HCT116 (cell line): Measurements from ENCODE around the gene LRFN2. TPM values are rescaled to one million over a fixed set of nuclear protein-coding genes. Genes with fewer than 3 reads are reported as not detected.

Source experiments
- ATAC-seq: fragments of 200-7000 bp; cut with Tn5 transposase; 2 replicates; pipeline ENCODE4 v1.9.1; 2020; ENCODE audit warnings: mild to moderate bottlenecking, moderate library complexity
- BruUV-seq: library from RNA; stranded (reverse); fragments of 400-500 nt; replicated peaks from 2 replicates; lab custom pipeline; 2021; lab: Mats Ljungman, UMichigan
- CTCF ChIA-PET: fragments of 300-600 bp; sonication (Branson Sonifier 250); formaldehyde crosslinking; loops from one replicate; lab custom pipeline; 2021; ENCODE audit warnings: antibody characterized with exemption; lab: Charles Lee
- POLR2A ChIA-PET: fragments of 300-600, 350-600 bp; sonication (Branson Sonifier 250); formaldehyde crosslinking; loops from one replicate; lab custom pipeline; 2021; ENCODE audit warnings: antibody characterized with exemption; lab: Charles Lee
- RAD21 ChIA-PET, 2 experiments: fragments of 300-600 bp; sonication (Branson Sonifier 250); formaldehyde crosslinking; loops; one replicate each; lab custom pipeline; 2023; ENCODE audit warnings: low total read pairs in 2 of 2; ENCODE audit not compliant: uncharacterized antibody in 2 of 2, unreplicated experiment in 2 of 2, low non-redundant PET in 1 of 2; lab: Charles Lee
- DNase-seq: peaks from one replicate; pipeline ENCODE4 v3.0.0-alpha.2; 2010; ENCODE audit warnings: low read depth, low spot score
- H2AFZ ChIP-seq: fragments of 200-600 bp; shearing (Covaris generic), sonication (generic); 2 replicates; pipeline ENCODE4 v1.6.1; 2017; ENCODE audit warnings: low read depth, mixed run types, mixed read lengths, antibody characterized with exemption, low read length; ENCODE audit not compliant: poor library complexity, severe bottlenecking
- H3K27ac ChIP-seq: 2 replicates; pipeline ENCODE4 v1.5.1; 2012; ENCODE audit warnings: low read depth, low read length
- H3K27me3 ChIP-seq: fragments of 200-600 bp; sonication (generic); 2 replicates; pipeline ENCODE4 v1.6.1; 2016; ENCODE audit warnings: mixed run types, low read length, mixed read lengths; ENCODE audit not compliant: insufficient read depth
- H3K36me3 ChIP-seq, 2 experiments: fragments of 200-500 bp in 1 of 2; fragments of 200-600 bp in 1 of 2; sonication (Bioruptor generic) in 1 of 2; sonication (generic) in 1 of 2; 2 replicates each; pipeline versions ENCODE4 v1.5.1 to v1.6.1; 2014 to 2016; ENCODE audit warnings: low read length in 2 of 2, inconsistent platforms in 1 of 2, mixed read lengths in 1 of 2, mixed run types in 1 of 2; ENCODE audit not compliant: insufficient read depth in 2 of 2, control insufficient read depth in 1 of 2
- H3K4me1 ChIP-seq, 2 experiments: fragments of 200-600 bp in 1 of 2; sonication (generic) in 1 of 2; 2 replicates each; pipeline versions ENCODE4 v1.5.1 to v1.6.1; 2012 to 2017; ENCODE audit warnings: low read length in 2 of 2, inconsistent platforms in 1 of 2, mild to moderate bottlenecking in 1 of 2, mixed read lengths in 1 of 2, mixed run types in 1 of 2, moderate library complexity in 1 of 2; ENCODE audit not compliant: insufficient read depth in 2 of 2, control insufficient read depth in 1 of 2
- H3K4me2 ChIP-seq: fragments of 200-600 bp; sonication (generic); 2 replicates; pipeline ENCODE4 v1.6.1; 2017; ENCODE audit warnings: mixed run types, low read length, mixed read lengths
- H3K4me3 ChIP-seq, 2 experiments: fragments of 200-600 bp in 1 of 2; sonication (generic) in 1 of 2; replicated peaks in 1 of 2; 2 replicates each; pipeline ENCODE4 v1.5.1; 2011 to 2016; ENCODE audit warnings: low read length in 2 of 2, control low read depth in 1 of 2, low read depth in 1 of 2, mild to moderate bottlenecking in 1 of 2, mixed read lengths in 1 of 2, mixed run types in 1 of 2
- H3K79me2 ChIP-seq: fragments of 200-600 bp; sonication (generic); 2 replicates; pipeline ENCODE4 v1.6.1; 2017; ENCODE audit warnings: mild to moderate bottlenecking, mixed run types, low read length, moderate library complexity, mixed read lengths; ENCODE audit not compliant: insufficient read depth
- H3K9ac ChIP-seq: fragments of 200-600 bp; sonication (generic); 2 replicates; pipeline ENCODE4 v1.6.1; 2016; ENCODE audit warnings: low read length, mixed read lengths
- H3K9me2 ChIP-seq: fragments of 200-600 bp; sonication (generic), shearing (Covaris generic); 2 replicates; pipeline ENCODE4 v1.6.1; 2017; ENCODE audit warnings: mixed run types, mild to moderate bottlenecking, moderate library complexity; ENCODE audit not compliant: insufficient read depth
- H3K9me3 ChIP-seq, 2 experiments: fragments of 200-500 bp in 1 of 2; fragments of 200-600 bp in 1 of 2; sonication (Bioruptor generic) in 1 of 2; sonication (generic) in 1 of 2; 2 replicates each; pipeline ENCODE4 v1.6.1; 2014 to 2017; ENCODE audit warnings: low read length in 2 of 2, mixed read lengths in 2 of 2, inconsistent platforms in 1 of 2, low read depth in 1 of 2, mild to moderate bottlenecking in 1 of 2, mixed run types in 1 of 2, moderate library complexity in 1 of 2; ENCODE audit not compliant: control insufficient read depth in 1 of 2, insufficient read depth in 1 of 2
- H4K20me1 ChIP-seq: fragments of 200-600 bp; sonication (generic), shearing (Covaris generic); 2 replicates; pipeline ENCODE4 v1.6.1; 2017; ENCODE audit warnings: mixed run types, mild to moderate bottlenecking, moderate library complexity; ENCODE audit not compliant: insufficient read depth
- CTCF ChIP-seq, 3 experiments: fragments of 200-600 bp in 1 of 3; sonication (generic) in 1 of 3; IDR thresholded peaks in 2 of 3; conservative IDR thresholded peaks in 1 of 3; 2 replicates each; pipeline ENCODE4 v1.5.1; 2012 to 2017; ENCODE audit warnings: low read depth in 2 of 3, low read length in 2 of 3, antibody characterized with exemption in 1 of 3, borderline replicate concordance in 1 of 3, control low read depth in 1 of 3, mild to moderate bottlenecking in 1 of 3, mixed read lengths in 1 of 3, mixed run types in 1 of 3, moderate library complexity in 1 of 3; ENCODE audit not compliant: insufficient read depth in 1 of 3
- EGR1 ChIP-seq: IDR thresholded peaks from 2 replicates; pipeline ENCODE4 v1.6.1; 2012; ENCODE audit warnings: low read depth
- ELF1 ChIP-seq: IDR thresholded peaks from 2 replicates; pipeline ENCODE4 v1.6.1; 2012; ENCODE audit warnings: low read depth, borderline replicate concordance
- EZH2phosphoT487 ChIP-seq: fragments of 200-600 bp; IDR thresholded peaks from 2 replicates; pipeline ENCODE4 v1.6.1; 2018; ENCODE audit warnings: antibody characterized with exemption, borderline replicate concordance
- FOSL1 ChIP-seq: IDR thresholded peaks from 2 replicates; pipeline ENCODE4 v1.6.1; 2012; ENCODE audit warnings: low read depth
- MAX ChIP-seq: IDR thresholded peaks from 2 replicates; pipeline ENCODE4 v1.6.1; 2012
- POLR2AphosphoS5 ChIP-seq: IDR thresholded peaks from 2 replicates; pipeline ENCODE4 v1.6.1; 2011; ENCODE audit warnings: mild to moderate bottlenecking, low read depth, low read length, moderate library complexity
- RAD21 ChIP-seq: IDR thresholded peaks from 2 replicates; pipeline ENCODE4 v1.6.1; 2012; ENCODE audit warnings: low read depth, mild to moderate bottlenecking
- SIN3A ChIP-seq: IDR thresholded peaks from 2 replicates; pipeline ENCODE4 v1.6.1; 2012; ENCODE audit warnings: low read depth
- intact Hi-C: fragments of 100-400 bp; cut with micrococcal nuclease; formaldehyde crosslinking; loops from 2 replicates; pipeline ENCODE4 v1.10.0; 2022
- total RNA-seq: library from RNA; stranded (reverse); gene quantifications from one replicate; pipeline ENCODE4 v1.2.1, GENCODE V29; 2021; ENCODE audit not compliant: unreplicated experiment
- TF ChIP-seq, protein P1 (sequence below): IDR thresholded peaks from 2 replicates; pipeline ENCODE4 v1.6.1; 2011; ENCODE audit warnings: mild to moderate bottlenecking, low read length, moderate library complexity; ENCODE audit not compliant: insufficient replicate concordance; ENCODE audit errors: extremely low read depth

LRFN2 gene
- total RNA-seq, 1 experiment from 2014 or later, result not detected

DNA sequence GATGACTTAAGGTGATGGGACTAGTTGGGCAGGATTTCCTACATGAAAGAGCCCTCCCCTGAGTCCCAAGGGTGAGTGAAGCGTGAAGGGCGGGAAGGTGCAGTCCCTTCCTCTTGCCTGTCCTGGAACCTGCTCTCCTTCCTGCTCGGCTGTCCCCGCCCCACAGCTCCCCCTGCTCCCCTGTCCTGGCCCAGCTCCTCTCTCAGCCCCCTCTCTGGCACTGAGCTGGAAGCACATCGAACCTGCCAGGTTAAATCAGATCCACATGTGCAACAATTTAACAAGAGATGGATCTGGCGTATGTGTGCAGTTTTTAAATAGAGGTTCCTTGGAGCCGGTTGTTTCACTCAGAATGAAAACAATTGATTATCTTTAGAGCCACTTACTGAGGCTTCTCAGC lies 95.0 kb downstream of the LRFN2 start (continued):
- TF ChIP-seq CTCF (IDR thresholded peaks at IDR 0.05 in 2 of 3, conservative IDR thresholded peaks at IDR 0.05 in 1 of 3; ENCODE audit: borderline replicate concordance in 1 of 3, insufficient read depth in 1 of 3, low read depth in 2 of 3, low read length in 2 of 3) (no peak), EGR1 (no peak), FOSL1 (no peak), POLR2AphosphoS5 (no peak)

GRCh38 chr6:40490508-40490907 lies 96.7 kb downstream of the LRFN2 start:
- Histone ChIP-seq H3K4me3 (no peak overlapping the region), H3K9me3 (no peaks in the 10 kb centered on the region), H3K9me2 (no peaks in the 10 kb centered on the region), H3K79me2 (no peaks in the 10 kb centered on the region), H3K9ac (no peak overlapping the region), H3K36me3 (no peaks in the 10 kb centered on the region), H3K4me2 (no peak overlapping the region), H2AFZ (no peak overlapping the region), H4K20me1 (no peaks in the 10 kb centered on the region), H3K4me1 (no peaks in the 10 kb centered on the region), H3K27me3 (peaks cover 76% of the 10 kb centered on the region), H3K27ac (no peak overlapping the region)
- RAD21 ChIA-PET, result no interaction called here
- TF ChIP-seq ELF1 (no peak), EZH2phosphoT487 (no peak), MAX (no peak), SIN3A (no peak), RAD21 (no peak)
- TF ChIP-seq, protein P1, sequence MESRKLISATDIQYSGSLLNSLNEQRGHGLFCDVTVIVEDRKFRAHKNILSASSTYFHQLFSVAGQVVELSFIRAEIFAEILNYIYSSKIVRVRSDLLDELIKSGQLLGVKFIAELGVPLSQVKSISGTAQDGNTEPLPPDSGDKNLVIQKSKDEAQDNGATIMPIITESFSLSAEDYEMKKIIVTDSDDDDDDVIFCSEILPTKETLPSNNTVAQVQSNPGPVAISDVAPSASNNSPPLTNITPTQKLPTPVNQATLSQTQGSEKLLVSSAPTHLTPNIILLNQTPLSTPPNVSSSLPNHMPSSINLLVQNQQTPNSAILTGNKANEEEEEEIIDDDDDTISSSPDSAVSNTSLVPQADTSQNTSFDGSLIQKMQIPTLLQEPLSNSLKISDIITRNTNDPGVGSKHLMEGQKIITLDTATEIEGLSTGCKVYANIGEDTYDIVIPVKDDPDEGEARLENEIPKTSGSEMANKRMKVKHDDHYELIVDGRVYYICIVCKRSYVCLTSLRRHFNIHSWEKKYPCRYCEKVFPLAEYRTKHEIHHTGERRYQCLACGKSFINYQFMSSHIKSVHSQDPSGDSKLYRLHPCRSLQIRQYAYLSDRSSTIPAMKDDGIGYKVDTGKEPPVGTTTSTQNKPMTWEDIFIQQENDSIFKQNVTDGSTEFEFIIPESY, result no peak
- intact Hi-C loops, result no loop called here
- CTCF ChIA-PET, result no interaction called here
- ATAC-seq (no peak), DNase-seq (no peak)
- POLR2A ChIA-PET, result no interaction called here
- BruUV-seq, result no TSS peak
